GM12865 (cell line): ENCODE data around the gene FOLR2.
"Not testable (repeated sequence)": the region's sequence is repeated elsewhere in the genome, so short reads cannot be mapped to it uniquely, and the experiment has no call there.

Source experiments
- DNase-seq: peaks from one replicate; pipeline ENCODE4 v3.0.0; 2010; ENCODE audit warnings: low read depth
- H3K4me3 ChIP-seq: 2 replicates; pipeline ENCODE4 v1.5.1; 2011; ENCODE audit warnings: mild to moderate bottlenecking, low read depth, low read length, control low read depth
- TF ChIP-seq, protein P1 (sequence below): IDR thresholded peaks from 2 replicates; pipeline ENCODE4 v1.5.1; 2011; ENCODE audit warnings: low read length, control low read depth, low read depth, inconsistent platforms; ENCODE audit not compliant: insufficient read depth; ENCODE audit errors: missing control alignments

Gene FOLR2

DNA sequence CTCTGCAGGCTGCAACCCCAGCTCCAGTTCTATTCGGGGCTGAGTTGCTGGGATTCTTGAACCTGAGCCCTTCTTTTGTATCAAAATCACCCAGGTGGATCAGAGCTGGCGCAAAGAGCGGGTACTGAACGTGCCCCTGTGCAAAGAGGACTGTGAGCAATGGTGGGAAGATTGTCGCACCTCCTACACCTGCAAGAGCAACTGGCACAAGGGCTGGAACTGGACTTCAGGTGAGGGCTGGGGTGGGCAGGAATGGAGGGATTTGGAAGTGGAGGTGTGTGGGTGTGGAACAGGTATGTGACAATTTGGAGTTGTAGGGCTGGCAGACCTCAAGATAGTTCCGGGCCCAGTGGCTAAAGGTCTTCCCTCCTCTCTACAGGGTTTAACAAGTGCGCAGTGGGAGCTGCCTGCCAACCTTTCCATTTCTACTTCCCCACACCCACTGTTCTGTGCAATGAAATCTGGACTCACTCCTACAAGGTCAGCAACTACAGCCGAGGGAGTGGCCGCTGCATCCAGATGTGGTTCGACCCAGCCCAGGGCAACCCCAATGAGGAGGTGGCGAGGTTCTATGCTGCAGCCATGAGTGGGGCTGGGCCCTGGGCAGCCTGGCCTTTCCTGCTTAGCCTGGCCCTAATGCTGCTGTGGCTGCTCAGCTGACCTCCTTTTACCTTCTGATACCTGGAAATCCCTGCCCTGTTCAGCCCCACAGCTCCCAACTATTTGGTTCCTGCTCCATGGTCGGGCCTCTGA is 20.9 kb upstream of the FOLR2 start:
- DNase-seq, result no peak
- TF ChIP-seq, protein P1, sequence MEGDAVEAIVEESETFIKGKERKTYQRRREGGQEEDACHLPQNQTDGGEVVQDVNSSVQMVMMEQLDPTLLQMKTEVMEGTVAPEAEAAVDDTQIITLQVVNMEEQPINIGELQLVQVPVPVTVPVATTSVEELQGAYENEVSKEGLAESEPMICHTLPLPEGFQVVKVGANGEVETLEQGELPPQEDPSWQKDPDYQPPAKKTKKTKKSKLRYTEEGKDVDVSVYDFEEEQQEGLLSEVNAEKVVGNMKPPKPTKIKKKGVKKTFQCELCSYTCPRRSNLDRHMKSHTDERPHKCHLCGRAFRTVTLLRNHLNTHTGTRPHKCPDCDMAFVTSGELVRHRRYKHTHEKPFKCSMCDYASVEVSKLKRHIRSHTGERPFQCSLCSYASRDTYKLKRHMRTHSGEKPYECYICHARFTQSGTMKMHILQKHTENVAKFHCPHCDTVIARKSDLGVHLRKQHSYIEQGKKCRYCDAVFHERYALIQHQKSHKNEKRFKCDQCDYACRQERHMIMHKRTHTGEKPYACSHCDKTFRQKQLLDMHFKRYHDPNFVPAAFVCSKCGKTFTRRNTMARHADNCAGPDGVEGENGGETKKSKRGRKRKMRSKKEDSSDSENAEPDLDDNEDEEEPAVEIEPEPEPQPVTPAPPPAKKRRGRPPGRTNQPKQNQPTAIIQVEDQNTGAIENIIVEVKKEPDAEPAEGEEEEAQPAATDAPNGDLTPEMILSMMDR, result no peak
- no peak overlapping the region for H3K4me3 ChIP-seq

DNA sequence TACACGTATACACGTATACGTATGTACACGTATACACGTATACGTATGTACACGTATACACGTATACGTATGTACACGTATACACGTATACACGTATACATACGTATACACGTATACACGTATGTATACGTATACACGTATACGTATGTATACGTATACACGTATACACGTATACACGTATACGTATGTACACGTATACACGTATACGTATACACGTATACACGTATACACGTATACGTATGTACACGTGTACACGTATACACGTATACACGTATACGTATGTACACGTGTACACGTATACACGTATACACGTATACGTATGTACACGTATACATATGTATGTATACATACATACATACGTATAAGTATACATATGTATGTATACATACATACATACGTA is 15.1 kb upstream of the FOLR2 start:
- not testable (repeated sequence) for H3K4me3 ChIP-seq, DNase-seq

GRCh38 chr11:72202571-72202970 is 14.0 kb upstream of the FOLR2 start:
- TF ChIP-seq, protein P1, result no peak
- H3K4me3 ChIP-seq, result no peak overlapping the region
- no peak for DNase-seq

- DNase-seq, result no peak
- no peak overlapping the region for H3K4me3 ChIP-seq
- TF ChIP-seq, protein P1, result no peak
These were observed 13.4 kb upstream of the FOLR2 start for GRCh38 chr11:72203163-72203562.

GRCh38 chr11:72204886-72205285 is 11.7 kb upstream of the FOLR2 start:
- TF ChIP-seq, protein P1, result no peak
- no peak for DNase-seq
- H3K4me3 ChIP-seq, result no peak overlapping the region

GRCh38 chr11:72206794-72207193 is 9.8 kb upstream of the FOLR2 start:
- not testable (repeated sequence) for DNase-seq, H3K4me3 ChIP-seq

DNA sequence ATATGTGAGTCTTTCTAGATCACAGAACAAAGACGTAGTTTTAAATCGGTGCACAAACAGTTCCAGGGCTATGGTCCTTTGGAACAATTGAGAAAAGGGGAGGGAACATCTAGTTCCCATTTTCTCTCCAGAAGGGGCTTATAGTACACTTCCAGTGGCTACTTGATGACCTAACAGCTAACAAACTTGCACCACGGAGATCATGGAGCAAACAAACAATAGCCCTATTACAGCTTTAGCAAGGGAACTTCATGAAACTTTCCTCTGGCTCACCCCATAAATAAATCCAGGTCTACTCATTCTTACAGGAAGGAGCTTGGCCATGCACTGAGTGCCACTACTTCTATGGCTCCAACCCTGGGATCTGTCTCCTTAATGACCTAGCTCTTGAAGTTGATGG is 8.3 kb upstream of the FOLR2 start:
- DNase-seq, result no peak
- TF ChIP-seq, protein P1, result no peak
- H3K4me3 ChIP-seq, result no peak overlapping the region

DNA sequence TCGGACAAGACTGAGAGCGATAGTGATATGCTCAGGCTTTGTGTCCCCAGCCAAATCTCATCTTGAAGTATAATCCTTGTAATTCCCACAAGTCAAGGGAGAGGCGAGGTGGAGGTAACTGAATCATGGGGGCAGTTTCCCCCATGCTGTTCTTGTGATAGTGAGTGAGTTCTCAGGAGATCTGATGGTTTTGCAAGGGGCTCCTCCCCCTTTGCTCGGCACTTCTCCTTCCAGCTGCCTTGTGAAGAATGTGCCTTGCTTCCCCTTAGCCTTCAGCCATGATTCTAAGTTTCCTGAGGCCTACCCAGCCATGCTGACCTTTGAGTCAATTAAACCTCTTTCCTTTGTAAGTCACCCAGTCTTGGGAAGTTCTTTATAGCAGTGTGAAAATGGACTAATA is 7.5 kb upstream of the FOLR2 start:
- H3K4me3 ChIP-seq, result no peak overlapping the region
- TF ChIP-seq, protein P1, result no peak
- DNase-seq, result no peak
